GM13976 (cell line): Measurements from ENCODE around the gene BCAN.

Source experiments
- DNase-seq: peaks from one replicate; pipeline ENCODE4 v3.0.0; 2012; ENCODE audit warnings: low spot score
- in situ Hi-C: fragments of 300-500 bp; cut with MboI; formaldehyde crosslinking; loops from one replicate; pipeline ENCODE4 v1.12.0; 2022; ENCODE audit warnings: low sequenced_read_pairs, mixed read lengths, inconsistent platforms; ENCODE audit not compliant: unreplicated experiment
- TF ChIP-seq, protein P1 (sequence below): IDR thresholded peaks from 2 replicates; pipeline ENCODE4 v1.5.1; 2012; ENCODE audit warnings: borderline replicate concordance, mild to moderate bottlenecking; ENCODE audit not compliant: insufficient read depth; ENCODE audit errors: extremely low read depth, missing control alignments, control extremely low read depth

Gene BCAN

DNA sequence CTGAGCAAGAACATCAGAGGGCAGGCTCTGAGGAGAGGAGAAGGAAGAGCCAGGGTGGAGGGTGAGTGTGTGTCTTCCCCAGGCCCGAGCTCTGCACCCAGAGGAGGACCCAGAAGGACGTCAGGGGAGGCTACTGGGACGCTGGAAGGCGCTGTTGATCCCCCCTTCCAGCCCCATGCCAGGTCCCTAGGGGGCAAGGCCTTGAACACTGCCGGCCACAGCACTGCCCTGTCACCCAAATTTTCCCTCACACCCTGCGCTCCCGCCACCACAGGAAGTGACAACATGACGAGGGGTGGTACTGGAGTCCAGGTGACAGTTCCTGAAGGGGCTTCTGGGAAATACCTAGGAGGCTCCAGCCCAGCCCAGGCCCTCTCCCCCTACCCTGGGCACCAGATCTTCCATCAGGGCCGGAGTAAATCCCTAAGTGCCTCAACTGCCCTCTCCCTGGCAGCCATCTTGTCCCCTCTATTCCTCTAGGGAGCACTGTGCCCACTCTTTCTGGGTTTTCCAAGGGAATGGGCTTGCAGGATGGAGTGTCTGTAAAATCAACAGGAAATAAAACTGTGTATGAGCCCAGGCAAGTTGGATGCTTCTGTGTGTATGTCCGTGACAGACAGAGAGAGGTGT is 17.1 kb downstream of the BCAN start:
- in situ Hi-C loops: no loop called here
- TF ChIP-seq, protein P1, sequence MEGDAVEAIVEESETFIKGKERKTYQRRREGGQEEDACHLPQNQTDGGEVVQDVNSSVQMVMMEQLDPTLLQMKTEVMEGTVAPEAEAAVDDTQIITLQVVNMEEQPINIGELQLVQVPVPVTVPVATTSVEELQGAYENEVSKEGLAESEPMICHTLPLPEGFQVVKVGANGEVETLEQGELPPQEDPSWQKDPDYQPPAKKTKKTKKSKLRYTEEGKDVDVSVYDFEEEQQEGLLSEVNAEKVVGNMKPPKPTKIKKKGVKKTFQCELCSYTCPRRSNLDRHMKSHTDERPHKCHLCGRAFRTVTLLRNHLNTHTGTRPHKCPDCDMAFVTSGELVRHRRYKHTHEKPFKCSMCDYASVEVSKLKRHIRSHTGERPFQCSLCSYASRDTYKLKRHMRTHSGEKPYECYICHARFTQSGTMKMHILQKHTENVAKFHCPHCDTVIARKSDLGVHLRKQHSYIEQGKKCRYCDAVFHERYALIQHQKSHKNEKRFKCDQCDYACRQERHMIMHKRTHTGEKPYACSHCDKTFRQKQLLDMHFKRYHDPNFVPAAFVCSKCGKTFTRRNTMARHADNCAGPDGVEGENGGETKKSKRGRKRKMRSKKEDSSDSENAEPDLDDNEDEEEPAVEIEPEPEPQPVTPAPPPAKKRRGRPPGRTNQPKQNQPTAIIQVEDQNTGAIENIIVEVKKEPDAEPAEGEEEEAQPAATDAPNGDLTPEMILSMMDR: no peak
- no peak for DNase-seq

DNA sequence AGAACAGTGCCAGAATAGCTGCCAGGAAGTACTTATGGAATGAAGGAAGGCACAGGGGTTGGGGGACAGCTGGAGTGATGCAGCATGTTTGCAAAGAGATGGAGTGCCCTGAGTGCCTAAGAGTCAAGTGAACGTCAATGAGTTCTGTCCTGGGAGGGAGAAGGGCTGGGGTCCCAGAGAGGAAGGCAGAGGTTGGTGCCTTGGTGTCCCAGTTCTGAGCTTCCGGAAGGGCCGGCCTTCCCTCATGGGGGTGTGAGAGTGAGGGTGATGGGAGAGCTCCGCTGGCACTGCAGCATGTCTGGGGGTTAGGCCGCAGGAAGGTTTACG is 17.7 kb downstream of the BCAN start:
- TF ChIP-seq, protein P1: no peak
- in situ Hi-C loops: no loop called here
- DNase-seq: no peak

DNA sequence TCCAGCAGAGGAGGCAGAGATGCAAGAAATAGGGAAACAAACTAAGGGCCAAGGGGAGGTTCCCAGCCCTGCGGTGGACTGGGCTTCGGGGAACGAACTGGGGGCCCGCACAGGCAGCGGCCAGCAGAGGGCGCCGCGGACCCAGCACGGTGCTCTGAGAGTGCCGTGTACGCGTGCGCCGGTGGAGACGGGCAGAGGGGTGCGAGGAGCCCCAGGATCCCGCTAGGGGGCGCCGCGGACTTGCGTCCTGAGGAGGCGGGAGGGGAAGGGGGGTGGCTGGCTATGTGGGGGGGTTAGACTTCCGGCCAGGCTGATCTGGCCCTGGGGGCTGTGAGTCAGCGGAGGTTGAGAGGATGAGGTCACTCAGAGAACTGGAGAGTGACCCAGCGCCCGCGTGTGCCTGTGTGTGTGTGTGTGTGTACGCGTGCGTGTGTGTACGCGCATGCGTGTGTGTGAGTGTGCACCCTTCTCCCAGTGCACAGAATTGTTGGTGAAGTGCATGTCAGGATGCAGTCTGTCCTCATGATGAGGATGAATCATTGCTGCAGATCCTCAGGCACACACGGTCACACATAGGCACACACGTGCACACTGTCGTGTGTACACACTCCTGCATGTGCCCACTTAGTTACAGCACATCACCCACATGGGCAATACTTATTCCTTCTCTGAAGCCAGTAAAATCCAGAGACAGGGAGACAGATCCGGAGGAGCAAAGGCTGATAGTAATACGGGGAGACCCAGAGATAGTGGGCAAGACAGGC is 18.3 kb downstream of the BCAN start:
- peak; percentile 99 for DNase-seq
- in situ Hi-C loops: no loop called here
- TF ChIP-seq, protein P1: peak; percentile 99

DNA sequence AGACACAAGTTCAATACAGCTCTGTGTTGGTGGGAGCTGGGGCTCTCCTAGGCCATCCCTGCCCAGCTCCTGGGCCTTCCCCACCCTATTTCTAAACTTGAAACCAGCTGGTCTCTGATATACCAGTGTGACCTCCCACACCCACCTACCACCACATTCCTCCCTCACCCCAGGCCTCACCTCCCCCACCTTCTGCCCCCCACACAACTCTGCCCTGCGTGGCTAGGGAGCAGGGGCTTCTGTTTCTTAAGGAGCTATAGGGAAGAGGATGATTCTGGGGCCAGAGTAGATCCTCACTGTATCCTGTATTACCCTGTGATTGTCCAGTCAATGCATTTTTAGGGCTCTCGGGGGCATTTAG is 18.8 kb downstream of the BCAN start:
- DNase-seq: no peak
- TF ChIP-seq, protein P1: no peak
- in situ Hi-C loops: no loop called here

DNA sequence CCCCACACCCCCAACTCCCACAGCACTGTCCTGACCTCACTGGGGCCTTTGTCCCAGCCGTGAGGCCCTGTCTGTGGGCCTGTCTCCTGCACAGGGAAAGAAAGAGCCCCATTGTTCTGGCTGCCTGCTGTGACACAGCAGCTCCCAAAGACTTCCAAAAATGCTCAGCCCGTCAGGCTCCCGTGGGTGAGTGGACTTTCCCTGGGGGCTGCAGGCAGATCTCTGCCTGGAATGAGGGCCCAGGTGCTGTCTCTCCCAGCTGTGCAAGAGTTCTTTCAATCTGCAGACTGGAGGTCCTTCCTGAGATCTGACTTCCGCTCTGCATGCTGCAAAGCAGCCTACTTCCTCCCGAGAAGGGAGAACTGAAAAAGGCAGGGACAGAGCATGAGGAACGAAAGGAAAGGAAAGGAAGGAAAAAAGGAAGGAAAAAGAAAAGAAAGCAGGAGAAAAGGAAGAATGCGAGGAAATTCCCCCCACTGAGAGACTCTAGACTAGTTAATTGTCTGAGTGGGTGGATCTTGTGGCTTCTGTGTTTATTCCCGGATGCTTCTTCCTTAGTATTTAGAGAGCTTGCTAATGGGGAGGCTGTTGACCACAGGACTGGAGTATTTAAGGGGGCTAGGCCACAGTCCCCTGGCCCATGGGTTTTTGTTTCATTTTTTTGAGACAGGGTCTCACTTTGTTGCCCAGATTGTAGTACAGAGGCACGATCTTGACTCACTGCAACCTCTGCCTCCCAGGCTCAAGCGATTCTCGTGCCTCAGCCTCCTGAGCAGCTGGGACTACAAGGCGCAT is 20.3 kb downstream of the BCAN start:
- DNase-seq: no peak
- TF ChIP-seq, protein P1: no peak
- in situ Hi-C loops: no loop called here

DNA sequence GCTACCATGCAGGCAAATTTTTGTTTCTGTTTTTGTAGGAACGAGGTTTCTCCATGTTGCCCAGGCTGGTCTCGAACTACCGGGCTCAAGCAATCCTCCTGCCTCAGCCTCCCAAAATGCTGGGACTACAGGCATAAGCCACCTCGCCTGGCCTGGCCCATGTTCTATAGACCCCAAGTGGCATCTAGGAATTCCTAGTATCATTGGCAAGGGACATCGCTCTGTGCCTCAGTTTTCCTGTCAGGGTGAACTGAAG is 20.8 kb downstream of the BCAN start:
- TF ChIP-seq, protein P1: no peak
- DNase-seq: no peak
- in situ Hi-C loops: no loop called here
